HG03135 (cell line): ENCODE data around the gene AUH.
A peak's percentile ranks its signal among the peaks of the same experiment; 100 is the strongest.

Experiments
- ATAC-seq: cut with Tn5 transposase; IDR thresholded peaks from one replicate; pipeline ENCODE4 v1.9.1; 2021; ENCODE audit warnings: mild to moderate bottlenecking, moderate library complexity; ENCODE audit not compliant: unreplicated experiment

The AUH gene

DNA sequence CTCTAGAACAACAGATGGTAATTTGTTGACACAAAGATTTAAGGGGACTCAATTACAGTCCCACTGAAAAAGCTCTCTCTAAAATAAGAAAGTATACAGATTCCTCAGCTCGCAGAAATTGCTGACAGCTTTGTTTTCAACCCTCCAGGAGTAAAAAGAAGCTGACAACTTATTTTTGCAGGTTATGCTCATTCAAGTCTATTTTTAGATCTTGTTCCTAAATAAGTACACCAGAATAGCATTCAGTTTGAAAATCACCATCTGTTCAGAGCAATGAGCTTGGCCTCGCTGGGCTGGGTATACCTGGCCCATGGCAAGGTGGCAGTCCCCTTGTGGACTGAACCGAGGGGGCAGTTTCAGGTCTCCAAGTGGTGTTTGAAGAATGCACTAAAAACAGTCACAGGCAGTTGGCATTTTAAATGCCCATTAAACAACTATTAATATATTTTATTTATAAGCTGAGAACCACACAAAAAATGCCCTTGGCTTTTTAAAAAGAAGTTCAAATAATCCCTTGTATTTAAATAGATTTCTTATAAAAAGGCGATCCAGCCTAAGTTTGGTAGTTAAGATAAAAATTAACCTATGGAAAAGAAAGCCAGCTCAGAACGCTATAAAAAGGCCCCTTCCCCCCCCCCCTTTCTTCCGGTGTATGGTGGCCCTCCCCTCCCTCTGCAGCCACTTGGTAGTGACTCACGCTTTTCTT lies 169.2 kb downstream of the AUH start:
- ATAC-seq: peak; percentile 16

DNA sequence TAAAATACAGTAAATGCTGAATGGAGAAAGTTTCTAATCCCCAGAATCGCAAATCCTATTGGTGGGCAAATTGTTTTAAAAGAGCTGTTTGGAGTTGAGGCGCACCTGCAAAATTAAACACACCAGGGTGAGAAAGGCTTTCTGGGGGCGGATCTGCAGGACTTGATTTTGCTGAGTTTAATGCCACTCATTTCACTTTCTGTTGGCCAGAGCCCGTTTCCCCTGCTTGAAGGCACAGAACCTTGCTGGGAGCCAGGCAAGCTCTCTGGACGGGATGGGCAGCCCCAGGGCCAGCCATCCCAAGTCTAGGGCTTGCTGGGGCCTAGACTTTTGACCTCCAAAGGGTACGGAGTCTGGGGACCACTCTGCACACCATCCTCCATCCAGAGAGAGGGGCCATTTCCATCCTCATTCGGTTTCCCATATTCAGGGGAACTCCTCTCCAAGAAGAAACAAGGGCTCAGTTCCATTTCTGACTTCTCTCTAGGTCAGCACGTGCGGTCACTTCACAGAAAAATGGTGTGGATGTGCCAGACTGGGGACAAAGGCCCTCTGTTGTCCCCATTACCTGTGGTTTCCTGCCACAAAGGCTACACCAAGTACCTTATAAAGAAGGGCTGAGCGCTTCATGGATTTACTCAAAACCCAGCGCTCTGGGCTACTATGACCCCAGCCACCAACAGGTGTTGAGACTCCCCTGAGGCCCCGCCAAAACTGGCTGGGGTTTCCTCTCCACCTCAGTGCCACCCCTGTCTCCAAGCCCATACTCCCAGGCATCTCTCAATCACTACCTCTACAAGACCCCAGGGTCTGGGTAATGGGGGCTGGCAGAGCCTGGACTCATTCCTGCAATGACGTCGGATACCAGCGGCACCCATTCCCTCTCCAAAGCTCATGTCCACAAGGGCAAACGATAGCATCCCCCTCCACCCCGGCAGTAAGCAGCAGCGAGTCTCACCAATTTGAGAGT lies 170.0 kb downstream of the AUH start:
- peak; percentile 45 for ATAC-seq

DNA sequence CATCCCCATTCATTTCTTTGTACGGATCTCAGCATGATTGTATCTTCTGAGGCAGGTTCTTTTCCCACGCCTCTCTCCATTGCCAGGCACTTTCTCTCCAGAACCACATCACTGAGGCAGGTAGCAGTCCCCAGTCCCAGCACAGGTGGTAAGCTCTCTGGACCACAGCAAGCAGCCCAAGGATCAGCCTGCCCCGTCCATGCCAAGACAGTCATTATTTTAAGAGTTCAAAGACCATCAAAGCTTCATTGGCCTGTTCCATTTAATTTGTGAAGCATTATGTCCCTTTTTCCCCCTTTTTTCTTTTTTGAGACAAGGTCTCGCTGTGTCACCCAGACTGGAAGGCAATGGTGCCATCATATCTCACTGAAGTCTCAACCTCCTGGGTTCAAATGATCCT lies 171.7 kb downstream of the AUH start:
- no peak for ATAC-seq

DNA sequence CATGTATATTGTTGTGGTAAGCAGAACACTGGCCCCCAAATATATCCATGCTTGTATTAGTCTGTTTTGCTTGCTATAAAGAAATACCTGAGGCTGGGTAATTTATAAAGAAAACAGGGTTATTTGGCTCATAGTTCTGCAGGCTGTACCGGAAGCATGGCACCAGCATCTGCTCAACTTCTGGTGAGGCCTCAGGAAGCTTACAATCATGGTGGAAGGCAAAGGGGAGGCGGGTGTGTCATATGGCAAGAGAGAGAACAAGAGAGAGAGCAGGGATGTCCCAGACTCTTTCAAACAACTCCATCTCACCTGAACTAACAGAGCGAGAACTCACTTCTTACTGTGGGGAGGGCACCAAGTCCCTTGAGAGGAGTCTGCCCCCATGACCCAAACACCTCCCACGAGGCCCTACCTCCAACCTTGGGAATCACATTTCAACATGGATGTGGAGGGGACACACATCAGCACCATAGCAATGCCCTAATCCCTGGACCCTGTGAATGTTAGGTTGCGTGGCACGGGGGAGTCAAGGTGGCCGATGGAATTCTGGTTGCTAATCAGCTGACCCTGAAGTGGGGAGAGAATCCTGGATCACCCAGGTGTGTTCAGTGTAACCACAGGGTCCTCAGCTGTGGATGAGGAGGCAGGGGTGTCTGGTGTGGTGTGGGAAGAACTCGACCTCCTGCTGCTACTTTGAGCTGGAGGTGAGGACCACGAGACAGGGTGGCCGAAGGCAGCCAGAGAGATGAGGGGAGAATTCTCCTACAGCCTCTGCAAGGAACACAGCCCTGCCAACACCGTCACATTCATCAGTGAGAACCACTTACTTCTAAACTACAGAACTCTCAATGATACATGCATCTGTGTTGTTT lies 172.8 kb downstream of the AUH start:
- ATAC-seq: no peak

DNA sequence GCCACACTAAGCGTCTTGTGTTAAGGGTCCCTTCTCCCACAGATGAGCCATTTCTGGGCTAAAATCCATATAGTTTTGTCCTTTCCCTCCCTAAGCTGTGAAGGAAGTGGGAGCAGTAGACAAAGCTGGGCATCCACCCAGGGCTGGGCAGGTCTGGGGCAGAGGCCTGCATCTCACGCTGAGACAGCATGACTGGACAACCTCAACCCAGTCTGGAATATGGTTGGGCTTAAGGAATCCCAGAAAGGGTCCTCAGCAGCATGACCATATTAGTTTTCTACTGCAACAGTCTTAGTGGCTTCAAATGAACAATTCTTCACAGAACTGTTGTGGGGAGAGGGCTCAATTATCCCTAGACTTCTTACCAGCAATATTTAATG lies 173.8 kb downstream of the AUH start:
- ATAC-seq: no peak

DNA sequence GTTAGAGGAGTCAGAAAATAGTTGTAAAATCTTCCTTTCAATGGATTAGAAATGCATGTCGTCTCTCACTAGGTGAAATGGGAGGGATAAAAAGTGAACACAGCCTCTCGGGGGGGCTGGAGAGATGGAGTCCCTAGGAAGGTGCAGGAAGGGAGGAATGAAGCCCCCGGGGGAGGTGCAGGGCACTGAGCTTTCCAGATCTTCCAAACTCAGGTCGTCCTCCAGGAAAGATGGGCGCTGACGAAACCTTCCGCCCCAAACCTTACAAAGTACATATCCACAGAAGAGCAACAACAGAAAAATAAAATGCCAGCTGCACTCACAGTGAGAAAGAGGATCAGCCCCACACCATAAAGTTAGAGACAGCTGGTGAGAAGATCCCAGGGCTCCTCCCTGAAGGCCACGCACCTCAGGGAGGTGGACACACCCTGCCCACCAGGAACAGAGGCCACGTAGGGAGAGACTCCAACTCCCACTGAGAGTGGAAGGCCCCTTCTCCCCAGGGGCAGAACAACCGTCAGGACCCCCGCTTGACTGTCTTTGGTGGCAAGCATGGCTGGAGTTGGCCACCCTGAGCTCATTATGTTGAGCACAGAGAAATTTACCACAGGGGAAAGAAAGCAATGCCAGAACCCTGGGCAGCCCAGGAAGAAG lies 174.3 kb downstream of the AUH start:
- no peak for ATAC-seq

DNA sequence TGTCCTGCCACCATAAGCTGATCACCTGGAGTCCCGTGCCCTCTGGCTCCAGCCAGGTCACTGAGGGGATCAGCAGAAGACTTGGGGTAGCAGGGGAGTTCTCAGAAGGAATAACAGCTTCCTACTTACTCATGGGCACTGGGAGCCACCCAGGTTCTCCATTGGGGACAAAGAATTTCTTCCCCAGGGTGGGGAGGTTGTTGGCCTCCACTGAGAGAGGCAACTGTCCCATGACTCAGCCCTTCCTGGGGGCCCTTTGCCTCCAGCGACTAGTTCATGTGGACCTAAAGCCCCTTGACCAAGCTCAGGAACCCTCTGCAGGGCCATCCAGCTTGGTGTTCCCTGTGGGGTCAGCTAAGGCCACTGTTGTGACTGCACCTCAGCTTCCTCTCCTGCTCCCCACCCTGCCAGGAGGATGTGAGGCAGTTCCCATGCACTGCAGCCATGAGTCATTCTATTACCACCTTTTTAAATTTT lies 175.0 kb downstream of the AUH start:
- ATAC-seq: no peak

DNA sequence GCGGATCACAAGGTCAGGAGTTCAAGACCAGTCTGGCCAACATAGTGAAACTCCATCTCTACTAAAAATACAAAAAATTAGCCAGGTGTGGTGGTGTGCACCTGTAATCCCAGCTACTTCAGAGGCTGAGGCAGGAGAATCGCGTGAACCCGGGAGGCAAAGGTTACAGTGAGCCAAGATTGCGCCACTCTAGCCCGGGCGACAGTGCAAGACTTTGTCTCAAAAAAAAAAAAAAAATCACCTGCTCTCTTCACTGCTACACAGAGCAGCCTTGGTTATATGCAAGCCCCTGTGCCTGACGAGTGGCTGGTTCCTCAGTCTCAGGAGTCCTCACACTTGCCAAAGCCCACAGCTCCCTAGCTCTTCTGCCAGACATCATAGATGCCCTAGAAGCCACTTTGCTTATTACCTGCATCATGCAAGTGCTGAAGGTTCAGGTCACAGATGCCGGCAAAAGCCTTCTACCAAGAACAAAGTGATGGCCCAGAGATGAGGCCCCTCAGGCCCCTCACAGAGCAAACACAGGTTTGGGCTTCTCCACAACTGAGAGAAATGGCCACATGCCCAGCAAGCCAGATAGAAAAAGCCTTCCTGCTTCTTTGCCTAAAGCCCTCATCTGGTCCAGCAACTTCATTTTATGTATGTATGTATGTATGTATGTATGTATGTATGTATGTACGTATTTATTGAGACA lies 176.4 kb downstream of the AUH start:
- ATAC-seq: no peak

- ATAC-seq: no peak
Measured at GRCh38 chr9:91182429-91183225, 179.1 kb downstream of the AUH start.

DNA sequence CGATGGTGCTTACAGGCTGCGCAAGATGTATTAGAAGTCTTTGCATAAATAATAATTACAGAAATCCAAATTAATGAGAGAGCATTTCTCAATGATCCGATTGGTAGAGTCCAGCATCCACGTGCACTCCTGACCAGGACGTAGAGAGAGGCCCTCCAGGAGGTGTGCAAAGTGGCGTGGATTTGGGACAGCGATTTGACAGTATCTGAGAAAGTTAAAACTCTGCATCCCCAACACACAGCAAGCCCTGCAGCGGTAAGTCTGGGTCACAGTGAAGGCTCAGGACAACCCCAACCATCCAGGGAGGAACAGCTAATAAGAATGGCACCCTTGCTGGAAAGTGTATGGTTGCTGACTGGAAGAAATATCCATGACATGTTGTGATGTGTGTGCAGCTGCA lies 180.2 kb downstream of the AUH start:
- ATAC-seq: no peak

DNA sequence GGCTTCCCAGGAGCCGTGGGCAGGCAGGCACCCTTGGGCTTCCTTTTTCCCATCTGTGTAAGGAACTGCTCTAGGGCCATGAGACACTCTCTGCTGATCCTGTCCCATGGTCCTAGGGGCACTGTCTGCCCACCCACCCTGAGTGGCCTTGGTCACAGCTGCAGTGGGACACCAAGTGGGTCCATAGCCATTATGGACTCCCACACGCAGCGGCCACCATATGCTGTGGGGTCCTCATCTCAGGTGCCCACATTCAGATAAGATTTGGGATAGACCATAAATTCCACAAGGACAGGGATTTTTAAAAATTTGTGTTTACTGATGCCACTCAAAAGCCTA lies 180.8 kb downstream of the AUH start:
- no peak for ATAC-seq

DNA sequence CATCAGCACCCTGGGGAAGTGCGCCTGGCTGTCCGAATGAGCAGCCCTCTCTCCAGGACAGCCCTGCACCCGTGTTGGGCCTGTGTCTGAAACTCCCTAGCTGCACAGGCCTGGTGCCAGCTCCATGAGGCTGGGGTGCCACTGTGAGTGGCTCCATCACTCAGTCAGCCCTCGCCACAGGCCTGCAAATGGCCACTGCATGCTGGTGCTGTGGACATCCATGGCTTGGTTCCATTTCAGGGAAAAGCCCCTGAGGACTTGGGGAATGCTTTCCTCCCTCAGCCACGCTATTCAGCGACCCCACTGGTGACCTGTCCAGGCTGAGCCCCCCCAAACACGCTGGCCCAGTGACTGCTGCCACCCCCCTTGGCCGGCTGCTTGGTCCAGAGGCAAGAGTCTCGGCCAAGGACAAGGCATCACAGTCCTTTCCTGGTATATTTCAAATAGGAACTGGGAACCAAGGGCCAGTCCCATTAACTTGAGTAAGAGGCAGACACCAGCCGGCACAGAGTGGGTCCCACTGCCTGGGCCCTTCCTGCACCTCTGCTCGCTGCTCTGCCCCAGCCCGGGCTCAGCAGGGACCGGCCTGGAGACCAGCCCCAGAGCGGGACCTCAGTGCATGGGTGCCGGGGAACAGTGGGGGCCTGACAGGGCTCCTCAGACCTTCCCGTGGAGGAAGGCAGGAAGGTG lies 181.3 kb downstream of the AUH start:
- no peak for ATAC-seq

- ATAC-seq: no peak
Measured at GRCh38 chr9:91179237-91180138, 182.2 kb downstream of the AUH start.

- no peak for ATAC-seq
Measured at GRCh38 chr9:91178281-91179236, 183.2 kb downstream of the AUH start.

DNA sequence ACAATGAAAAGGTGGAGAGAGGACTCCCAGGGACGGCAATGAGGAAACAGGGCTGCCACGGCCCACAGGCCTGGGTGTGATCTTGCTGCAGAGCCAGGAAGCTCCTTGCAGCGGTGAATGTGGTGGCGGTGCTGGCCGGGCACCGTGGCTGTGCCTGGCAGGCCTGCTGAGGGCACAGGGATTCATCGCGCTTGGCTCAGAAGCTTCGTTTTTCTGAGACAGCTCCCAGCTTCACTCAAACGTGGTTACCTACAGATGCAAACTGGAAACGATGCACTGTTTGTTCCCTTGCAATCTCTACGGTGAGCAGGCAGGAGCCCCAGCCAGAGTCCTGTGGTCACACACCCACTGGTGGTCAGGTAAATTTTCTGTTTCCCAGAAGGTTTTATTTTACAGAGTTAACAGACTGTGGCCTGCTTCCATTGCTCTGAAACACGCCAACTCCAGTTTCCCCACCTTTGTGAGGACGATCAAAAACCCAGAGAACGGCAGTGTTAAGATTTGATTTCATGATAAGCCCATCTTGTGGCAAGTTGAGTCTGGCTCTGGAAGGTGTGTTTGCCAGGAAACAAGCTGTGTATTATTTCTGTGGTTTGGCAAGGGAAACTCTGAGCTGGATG lies 183.9 kb downstream of the AUH start:
- ATAC-seq: no peak

DNA sequence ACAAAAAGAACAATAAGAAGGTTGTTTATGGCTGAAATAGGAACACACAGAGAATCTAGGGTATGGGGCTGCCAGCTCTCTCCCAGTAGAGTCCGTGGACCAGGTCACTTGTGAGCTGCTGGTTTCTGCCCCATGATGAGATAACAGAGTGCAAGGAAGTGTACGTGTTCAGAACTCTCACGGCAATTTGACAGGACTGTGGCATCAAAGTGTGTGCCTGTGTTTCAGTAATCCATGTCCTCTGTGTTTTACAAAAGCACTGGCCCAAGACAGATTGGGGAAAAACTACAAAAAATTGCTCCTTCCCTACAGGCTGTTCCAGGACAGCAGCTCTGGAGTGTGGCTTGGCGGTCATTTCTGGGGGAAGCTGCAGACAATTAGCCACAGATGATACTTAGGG lies 184.6 kb downstream of the AUH start:
- no peak for ATAC-seq
